Ovary (tissue), 9 donors: ENCODE measurements around the gene RNF11. TPM values are rescaled to one million over a fixed set of nuclear protein-coding genes. Genes with fewer than 3 reads are reported as not detected.
"Not testable (repeated sequence)": the region's sequence is repeated elsewhere in the genome, so short reads cannot be mapped to it uniquely, and the experiment has no call there.

ENCODE experiments used
- DNase-seq, 5 donors: peaks; one replicate each; pipeline ENCODE4 v3.0.0-alpha.2; 2019 to 2020
- H3K27ac ChIP-seq, 2 donors: fragments of 200-600 bp; one replicate each; pipeline versions ENCODE4 v1.5.1 to v1.8.0; 2019 to 2022
- H3K27me3 ChIP-seq: fragments of 200-600 bp; one replicate; pipeline ENCODE4 v1.8.0; 2022
- H3K36me3 ChIP-seq: fragments of 200-600 bp; sonication (generic); one replicate; pipeline ENCODE4 v1.5.1; 2019
- H3K4me1 ChIP-seq: one replicate; pipeline ENCODE4 v1.8.1; 2013; ENCODE audit warnings: mild to moderate bottlenecking, moderate library complexity; ENCODE audit not compliant: insufficient read depth
- H3K4me3 ChIP-seq: fragments of 200-600 bp; sonication (generic); one replicate; pipeline ENCODE4 v1.5.1; 2017
- H3K9me3 ChIP-seq, 2 donors: fragments of 200-600 bp in 1 of 2; sonication (generic) in 1 of 2; one replicate each; pipeline versions ENCODE4 v1.5.1 to v1.8.1; 2013 to 2019; ENCODE audit warnings: mild to moderate bottlenecking in 1 of 2, moderate library complexity in 1 of 2
- EP300 ChIP-seq: sonication (generic); formaldehyde crosslinking; IDR thresholded peaks from one replicate; pipeline ENCODE4 v1.6.1; 2017; ENCODE audit warnings: antibody characterized with exemption
- POLR2A ChIP-seq: fragments of 450-650 bp; IDR thresholded peaks from one replicate; pipeline ENCODE4 v1.6.1; 2017; ENCODE audit warnings: antibody characterized with exemption, mild to moderate bottlenecking, moderate library complexity
- WGBS, 3 donors: extraction: QIAGEN DNeasy Blood & Tissue Kit in 1 of 3; methylation state at CpG; one replicate each; pipeline versions ENCODE4 v1.1.5 to v1.1.7; 2013 to 2017; 5-methylcytosine and 5-hydroxymethylcytosine counted together
- intact Hi-C, 4 donors: fragments of 100-400 bp; cut with DNase I; formaldehyde crosslinking; loops; one replicate each; pipeline versions ENCODE4 v1.11.0 to v1.15.1; 2022 to 2023
- polyA plus RNA-seq, 2 donors: library from polyadenylated mRNA; stranded (reverse); fragments of 200-250 nt in 1 of 2; fragments of 350-450 nt in 1 of 2; fragmentation: Illumina TruSeq in 1 of 2; extraction: RNeasy Lipid Tissue Mini Kit (QIAGEN cat#74804) in 1 of 2; gene quantifications; one replicate each; pipeline ENCODE4 v1.2.3, GENCODE V29; 2013 to 2014
- total RNA-seq, 7 donors: library from RNA; depleted of rRNA in 2 of 7; stranded (reverse); fragments of >200 nt in 2 of 7; fragmentation: NEBNext Ultra II Directional in 3 of 7; extraction: Animal tissue kit (Norgen Biotek cat#: 25700) in 3 of 7; gene quantifications; one replicate each; pipeline versions ENCODE4 v1.1.0 to v1.2.4, GENCODE V29; 2016 to 2023
- TF ChIP-seq, protein P1 (sequence below), 3 donors: fragments of 450-650 bp in 2 of 3; fragments of 200-600 bp in 1 of 3; IDR thresholded peaks; one replicate each; pipeline versions ENCODE4 v1.5.1 to v1.8.0; 2016 to 2022; ENCODE audit warnings: antibody characterized with exemption in 3 of 3, mild to moderate bottlenecking in 1 of 3
- donor health status: DM: no; HTN: no; CAD: no; lungs with moderate emphysema.
- donor health status: DM: no; HTN: no; CAD: no.
- donor health status: Bipolar disorder and iron deficiency.
- donor health status: DM: yes; HTN: yes; CAD: no.
- donor health status: DM: no; HTN: no; CAD: no.
- donor health status: DM: yes; HTN: yes; CAD: no.

The RNF11 gene
- total and polyA plus RNA-seq, 9 donors, result 108 to 209 (median 126) TPM

DNA sequence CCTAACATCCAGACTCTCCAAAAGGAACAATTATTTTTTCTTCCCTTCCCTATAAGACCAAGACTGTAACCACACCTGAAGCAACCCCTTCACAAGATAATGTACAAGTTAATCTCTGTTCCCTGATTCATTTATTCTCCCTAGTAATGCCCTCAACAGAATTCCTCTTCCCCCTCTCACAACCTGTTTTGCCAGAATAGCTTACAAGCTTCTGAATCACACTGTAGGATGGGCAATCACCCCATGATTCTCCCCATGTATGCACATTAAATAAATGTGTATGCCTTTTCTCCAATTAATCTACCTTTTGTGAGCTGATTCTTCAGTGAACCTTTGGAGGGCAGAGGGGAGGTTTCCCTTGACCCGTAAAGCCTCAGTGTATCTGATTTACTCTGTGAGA is 20.9 kb upstream of the RNF11 start:
- peaks cover 19% of the 10 kb centered on the region for H3K4me1 ChIP-seq
- no peaks in the 10 kb centered on the region for H3K9me3 ChIP-seq
- intact Hi-C loops, result no loop called here
- H3K36me3 ChIP-seq, result no peaks in the 10 kb centered on the region
- TF ChIP-seq POLR2A, result no peak
- no peak for TF ChIP-seq EP300
- TF ChIP-seq, protein P1, sequence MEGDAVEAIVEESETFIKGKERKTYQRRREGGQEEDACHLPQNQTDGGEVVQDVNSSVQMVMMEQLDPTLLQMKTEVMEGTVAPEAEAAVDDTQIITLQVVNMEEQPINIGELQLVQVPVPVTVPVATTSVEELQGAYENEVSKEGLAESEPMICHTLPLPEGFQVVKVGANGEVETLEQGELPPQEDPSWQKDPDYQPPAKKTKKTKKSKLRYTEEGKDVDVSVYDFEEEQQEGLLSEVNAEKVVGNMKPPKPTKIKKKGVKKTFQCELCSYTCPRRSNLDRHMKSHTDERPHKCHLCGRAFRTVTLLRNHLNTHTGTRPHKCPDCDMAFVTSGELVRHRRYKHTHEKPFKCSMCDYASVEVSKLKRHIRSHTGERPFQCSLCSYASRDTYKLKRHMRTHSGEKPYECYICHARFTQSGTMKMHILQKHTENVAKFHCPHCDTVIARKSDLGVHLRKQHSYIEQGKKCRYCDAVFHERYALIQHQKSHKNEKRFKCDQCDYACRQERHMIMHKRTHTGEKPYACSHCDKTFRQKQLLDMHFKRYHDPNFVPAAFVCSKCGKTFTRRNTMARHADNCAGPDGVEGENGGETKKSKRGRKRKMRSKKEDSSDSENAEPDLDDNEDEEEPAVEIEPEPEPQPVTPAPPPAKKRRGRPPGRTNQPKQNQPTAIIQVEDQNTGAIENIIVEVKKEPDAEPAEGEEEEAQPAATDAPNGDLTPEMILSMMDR (IDR thresholded peaks at IDR 0.05), result no peak
- H3K27me3 ChIP-seq, result no peaks in the 10 kb centered on the region
- WGBS, 3 donors, result 95 to 100% (median 97%) methylated on average over 1 of the region's 1 CpG
- H3K27ac ChIP-seq, result peak overlapping the region; percentile 79 to 86
- no peak overlapping the region for H3K4me3 ChIP-seq
- DNase-seq, result no peak

DNA sequence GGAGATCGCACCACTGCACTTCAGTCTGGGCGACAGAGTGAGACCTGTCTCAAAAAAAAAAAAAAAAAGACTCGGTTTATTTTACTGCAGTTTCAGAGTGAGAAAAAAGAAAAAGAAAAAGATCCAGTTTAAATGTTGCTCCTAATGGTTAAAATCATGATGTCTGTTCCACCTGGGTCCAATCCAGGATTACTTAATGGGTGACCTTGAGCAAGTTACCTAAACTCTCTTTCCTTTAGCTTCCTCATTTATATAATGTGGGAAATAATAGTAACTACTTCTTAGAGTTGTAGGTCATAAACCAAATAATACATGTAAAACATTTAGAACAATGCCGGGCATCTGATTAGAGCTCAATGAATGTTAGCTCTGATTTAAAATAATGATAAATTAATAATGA is 19.4 kb upstream of the RNF11 start:
- DNase-seq, result peak in 1 of 5 donors; percentile 40
- TF ChIP-seq POLR2A (no peak), EP300 (no peak)
- TF ChIP-seq, protein P1 (IDR thresholded peaks at IDR 0.05), result no peak
- intact Hi-C loops, result no loop called here
- Histone ChIP-seq H3K27ac (peak overlapping the region; percentile 61 to 86), H3K4me1 (peaks cover 9% of the 10 kb centered on the region), H3K36me3 (no peaks in the 10 kb centered on the region), H3K4me3 (no peak overlapping the region), H3K27me3 (no peaks in the 10 kb centered on the region), H3K9me3 (no peaks in the 10 kb centered on the region)
- WGBS, 3 donors, result 71 to 79% (median 75%) methylated on average over 4 of the region's 4 CpGs

DNA sequence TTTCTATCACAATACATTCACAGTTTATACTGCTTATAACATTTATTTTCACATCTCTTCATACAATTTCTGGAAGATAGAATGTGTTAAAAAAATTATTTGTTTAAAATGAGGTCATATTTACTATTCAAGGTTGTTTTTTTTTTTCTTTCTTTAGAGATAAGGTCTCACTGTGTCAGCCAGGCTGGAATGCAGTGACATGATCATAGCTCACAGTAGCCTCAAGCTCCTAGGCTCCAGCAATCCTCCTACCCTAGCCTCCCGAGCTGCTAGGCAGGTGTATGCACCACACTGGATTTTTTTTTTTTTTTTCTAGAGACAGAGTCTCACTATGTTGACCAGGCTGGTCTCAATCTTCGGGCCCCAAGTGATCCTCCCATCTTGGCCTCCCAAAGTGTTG is 19.0 kb upstream of the RNF11 start:
- no peak for DNase-seq
- Histone ChIP-seq H3K27ac (peak overlapping the region in 1 of 2 donors; percentile 86), H3K27me3 (no peaks in the 10 kb centered on the region), H3K4me3 (no peak overlapping the region), H3K9me3 (no peaks in the 10 kb centered on the region), H3K4me1 (peaks cover 9% of the 10 kb centered on the region), H3K36me3 (no peaks in the 10 kb centered on the region)
- intact Hi-C loops, result no loop called here
- TF ChIP-seq, protein P1 (IDR thresholded peaks at IDR 0.05), result no peak
- 86 to 92% (median 91%) methylated on average over 2 of the region's 2 CpGs for WGBS, 3 donors

DNA sequence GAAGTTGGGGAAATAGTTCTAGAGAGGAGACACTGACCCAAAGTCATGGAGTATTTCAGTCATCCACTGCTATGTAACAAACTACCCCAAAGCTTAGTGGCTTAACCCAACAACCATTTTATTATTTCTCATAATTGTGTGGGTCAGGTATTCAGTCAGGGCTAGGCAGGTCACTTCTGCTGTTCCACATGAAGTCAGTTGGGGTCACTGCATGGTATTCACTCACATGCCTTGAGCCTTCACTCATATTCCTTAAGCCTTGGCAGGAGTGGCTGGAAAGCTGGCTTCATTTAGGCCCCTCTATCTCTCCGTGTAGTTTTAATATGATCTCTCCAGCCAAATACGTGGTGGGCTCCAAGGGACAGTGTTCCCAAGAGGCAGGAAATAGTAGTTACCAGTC is 17.5 kb upstream of the RNF11 start:
- Histone ChIP-seq H3K27me3 (no peaks in the 10 kb centered on the region), H3K9me3 (no peaks in the 10 kb centered on the region), H3K27ac (no peak overlapping the region), H3K4me3 (no peak overlapping the region), H3K36me3 (no peaks in the 10 kb centered on the region), H3K4me1 (peaks cover 9% of the 10 kb centered on the region)
- WGBS, 3 donors, result 79 to 86% (median 81%) methylated on average over 2 of the region's 2 CpGs
- TF ChIP-seq, protein P1 (IDR thresholded peaks at IDR 0.05), result no peak
- TF ChIP-seq POLR2A, result no peak
- DNase-seq, result no peak
- intact Hi-C loops, result no loop called here

DNA sequence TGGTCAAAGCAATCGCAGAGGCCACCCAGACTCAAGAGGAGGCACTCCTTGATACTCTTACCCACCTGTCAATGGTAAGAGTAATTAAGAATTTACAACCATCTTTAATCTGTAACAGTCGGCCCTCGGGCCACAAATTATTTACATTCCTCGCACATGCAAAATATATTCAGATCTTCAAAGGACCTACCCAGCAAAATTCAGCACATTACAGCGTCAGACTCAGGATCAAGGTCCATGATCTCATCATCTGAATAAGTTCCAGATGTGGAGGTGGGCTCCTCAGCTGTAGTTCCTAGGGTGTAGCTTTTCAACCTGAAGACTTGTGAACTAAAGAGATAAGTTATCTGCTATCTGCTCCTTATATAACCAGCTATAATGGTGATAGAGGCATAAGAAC is 17.1 kb upstream of the RNF11 start:
- no peak for DNase-seq
- TF ChIP-seq EP300, result no peak
- no peak for TF ChIP-seq POLR2A
- TF ChIP-seq, protein P1 (IDR thresholded peaks at IDR 0.05), result no peak
- peaks cover 9% of the 10 kb centered on the region for H3K4me1 ChIP-seq
- H3K36me3 ChIP-seq, result no peaks in the 10 kb centered on the region
- no peaks in the 10 kb centered on the region for H3K27me3 ChIP-seq
- intact Hi-C loops, result no loop called here
- H3K27ac ChIP-seq, result no peak overlapping the region
- no peaks in the 10 kb centered on the region for H3K9me3 ChIP-seq
- H3K4me3 ChIP-seq, result no peak overlapping the region
- WGBS, 3 donors, result 51 to 70% (median 55%) methylated on average over 5 of the region's 5 CpGs

DNA sequence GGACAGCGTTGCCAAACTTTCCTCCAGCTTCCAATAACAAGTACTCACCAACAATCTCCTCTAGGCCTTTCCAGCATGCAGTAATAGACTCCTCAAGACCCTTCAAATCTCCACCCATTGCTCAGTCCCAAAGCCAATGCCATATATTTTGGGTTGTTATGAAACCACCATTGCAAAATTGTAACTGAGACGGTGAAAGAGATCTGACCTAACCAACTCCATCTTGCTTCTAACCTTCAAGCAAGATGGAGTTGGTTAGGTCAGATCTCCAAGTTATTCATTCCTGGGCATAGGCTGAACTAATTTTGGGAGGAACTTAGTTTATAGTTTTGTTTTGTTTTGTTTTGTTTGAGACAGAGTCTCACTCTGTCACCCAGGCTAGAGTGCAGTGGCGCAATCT is 14.5 kb upstream of the RNF11 start:
- H3K4me1 ChIP-seq, H3K9me3 ChIP-seq, H3K36me3 ChIP-seq, H3K27me3 ChIP-seq, H3K27ac ChIP-seq, DNase-seq, H3K4me3 ChIP-seq, intact Hi-C loops: not testable (repeated sequence)
- WGBS, 3 donors, result 95 to 97% (median 95%) methylated on average over 3 of the region's 3 CpGs
